Mononuclear cell (primary cell): ENCODE data around the gene CEND1. TPM values are rescaled to one million over a fixed set of nuclear protein-coding genes. Genes with fewer than 3 reads are reported as not detected.

Source experiments
- H3K27me3 ChIP-seq: 2 replicates; pipeline ENCODE4 v1.6.0; 2011; ENCODE audit warnings: low read length, control low read depth; ENCODE audit not compliant: insufficient read depth
- H3K4me1 ChIP-seq: 2 replicates; pipeline ENCODE4 v1.5.1; 2011; ENCODE audit warnings: mild to moderate bottlenecking, low read length, control low read depth; ENCODE audit not compliant: insufficient read depth
- H3K4me3 ChIP-seq: 2 replicates; pipeline ENCODE4 v1.5.1; 2011; ENCODE audit warnings: mild to moderate bottlenecking, low read length, moderate library complexity
- H3K9me3 ChIP-seq: 2 replicates; pipeline ENCODE4 v1.5.1; 2011; ENCODE audit warnings: low read depth, mild to moderate bottlenecking, control low read depth, low read length
- total RNA-seq: library from RNA; depleted of rRNA; stranded (reverse); fragments of >200 nt; gene quantifications from one replicate; pipeline ENCODE4 v1.2.3, GENCODE V29; 2012

The CEND1 gene
- total RNA-seq = not detected

GRCh38 chr11:789943-790342 lies at the start of gene CEND1:
Gene CEND1 (minus strand): TSS chr11:790090. CDS start chr11:788576, 1,514 bp downstream.
- Histone ChIP-seq H3K9me3 (no peaks in the 10 kb centered on the region), H3K4me1 (peaks cover under 1% of the 10 kb centered on the region), H3K4me3 (no peak within 1 kb of the TSS), H3K27me3 (peaks cover 4% of the 10 kb centered on the region)

- Histone ChIP-seq H3K9me3 (no peaks in the 10 kb centered on the region), H3K4me1 (peaks cover 40% of the 10 kb centered on the region), H3K4me3 (no peak overlapping the region), H3K27me3 (no peaks in the 10 kb centered on the region)
These were observed 49.4 kb upstream of the CEND1 start for GRCh38 chr11:839280-839623.

- Histone ChIP-seq H3K27me3 (no peaks in the 10 kb centered on the region), H3K9me3 (no peaks in the 10 kb centered on the region), H3K4me3 (no peak overlapping the region), H3K4me1 (peaks cover 40% of the 10 kb centered on the region)
These were observed 48.8 kb upstream of the CEND1 start for GRCh38 chr11:838441-839279.

GRCh38 chr11:837990-838307 lies 48.1 kb upstream of the CEND1 start:
- Histone ChIP-seq H3K27me3 (no peaks in the 10 kb centered on the region), H3K4me1 (peaks cover 39% of the 10 kb centered on the region), H3K9me3 (no peaks in the 10 kb centered on the region), H3K4me3 (no peak overlapping the region)

GRCh38 chr11:837189-837989 lies 47.5 kb upstream of the CEND1 start:
- no peaks in the 10 kb centered on the region for H3K9me3 ChIP-seq
- H3K27me3 ChIP-seq = no peaks in the 10 kb centered on the region
- H3K4me3 ChIP-seq = no peak overlapping the region
- H3K4me1 ChIP-seq = peaks cover 42% of the 10 kb centered on the region

- no peaks in the 10 kb centered on the region for H3K9me3 ChIP-seq
- no peak overlapping the region for H3K4me3 ChIP-seq
- H3K4me1 ChIP-seq = peaks cover 42% of the 10 kb centered on the region
- peaks cover 3% of the 10 kb centered on the region for H3K27me3 ChIP-seq
These were observed 46.8 kb upstream of the CEND1 start for GRCh38 chr11:836700-837099.

GRCh38 chr11:836274-836673 lies 46.4 kb upstream of the CEND1 start:
- peaks cover 7% of the 10 kb centered on the region for H3K27me3 ChIP-seq
- H3K9me3 ChIP-seq = no peaks in the 10 kb centered on the region
- peaks cover 40% of the 10 kb centered on the region for H3K4me1 ChIP-seq
- no peak overlapping the region for H3K4me3 ChIP-seq

GRCh38 chr11:834371-835316 lies 44.8 kb upstream of the CEND1 start:
- H3K9me3 ChIP-seq = no peaks in the 10 kb centered on the region
- no peak overlapping the region for H3K4me3 ChIP-seq
- H3K4me1 ChIP-seq = peaks cover 47% of the 10 kb centered on the region
- peaks cover 24% of the 10 kb centered on the region for H3K27me3 ChIP-seq

GRCh38 chr11:833849-834311 lies 44.0 kb upstream of the CEND1 start:
- Histone ChIP-seq H3K27me3 (peaks cover 31% of the 10 kb centered on the region), H3K4me3 (no peak overlapping the region), H3K4me1 (peaks cover 55% of the 10 kb centered on the region), H3K9me3 (no peaks in the 10 kb centered on the region)

- H3K9me3 ChIP-seq = no peaks in the 10 kb centered on the region
- peaks cover 61% of the 10 kb centered on the region for H3K4me1 ChIP-seq
- peak overlapping the region; percentile 37 for H3K4me3 ChIP-seq
- H3K27me3 ChIP-seq = peaks cover 37% of the 10 kb centered on the region
These were observed 43.4 kb upstream of the CEND1 start for GRCh38 chr11:833114-833791.

- H3K27me3 ChIP-seq = peaks cover 37% of the 10 kb centered on the region
- no peaks in the 10 kb centered on the region for H3K9me3 ChIP-seq
- H3K4me3 ChIP-seq = peak within 1 kb of the TSS; percentile 37
- H3K4me1 ChIP-seq = peaks cover 68% of the 10 kb centered on the region
These were observed 42.7 kb upstream of the CEND1 start, which contains the start of gene CD151 for GRCh38 chr11:832529-833113. Gene CD151 (plus strand): TSS chr11:832952. CDS start chr11:836070, 3,118 bp downstream.

GRCh38 chr11:831961-832528 lies 42.2 kb upstream of the CEND1 start:
- Histone ChIP-seq H3K9me3 (no peaks in the 10 kb centered on the region), H3K27me3 (peaks cover 37% of the 10 kb centered on the region), H3K4me3 (no peak overlapping the region), H3K4me1 (peaks cover 72% of the 10 kb centered on the region)

GRCh38 chr11:831118-831864 lies 41.4 kb upstream of the CEND1 start:
- no peaks in the 10 kb centered on the region for H3K9me3 ChIP-seq
- no peak overlapping the region for H3K4me3 ChIP-seq
- peaks cover 37% of the 10 kb centered on the region for H3K27me3 ChIP-seq
- peaks cover 79% of the 10 kb centered on the region for H3K4me1 ChIP-seq
